GM12873 (cell line): ENCODE results near the gene SOX18.

Experiments used
- TF ChIP-seq, protein P1 (sequence below): IDR thresholded peaks from 2 replicates; pipeline ENCODE4 v1.5.1; 2012; ENCODE audit warnings: low read depth, mild to moderate bottlenecking, moderate library complexity, low read length, control low read depth; ENCODE audit not compliant: insufficient read depth; ENCODE audit errors: missing control alignments

SOX18 gene

DNA sequence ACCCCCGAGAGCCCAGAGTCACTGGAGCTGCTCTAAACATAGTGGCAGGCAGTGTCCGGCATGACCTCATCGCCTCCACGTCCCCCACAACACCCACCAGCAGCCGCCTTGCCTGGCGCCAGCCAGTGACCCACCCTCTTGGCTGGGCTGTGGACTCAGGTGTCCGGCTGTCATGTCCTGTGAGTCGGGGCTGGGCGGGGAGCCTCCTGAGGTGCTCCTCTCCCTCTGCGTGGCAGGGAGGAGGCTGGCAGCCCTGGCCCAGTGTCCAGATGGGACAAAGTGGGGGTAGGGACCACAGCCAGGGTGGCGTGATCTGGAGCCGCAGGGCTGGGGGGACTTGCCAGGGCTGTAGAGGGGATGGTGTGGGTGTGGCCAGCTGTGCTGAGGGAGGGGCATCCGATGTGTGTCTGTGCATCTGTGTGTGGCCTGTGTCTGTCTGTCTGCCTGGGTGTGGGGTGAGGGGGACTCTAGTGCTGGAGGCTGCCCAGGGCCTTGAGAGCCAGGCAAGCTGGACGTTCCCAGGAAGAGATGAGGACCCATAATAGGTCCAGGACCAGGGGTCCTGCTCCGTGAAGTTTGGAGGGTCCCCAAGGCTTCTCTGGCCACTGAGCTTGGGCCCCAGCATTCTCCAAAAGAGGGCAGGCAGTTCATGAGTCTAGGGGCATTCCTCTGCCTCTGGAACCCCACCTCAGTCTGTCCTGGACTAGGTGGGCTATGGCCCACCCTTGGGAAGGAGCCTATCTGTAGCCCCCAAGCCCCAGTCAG is 2.3 kb upstream of the SOX18 start:
- TF ChIP-seq, protein P1, sequence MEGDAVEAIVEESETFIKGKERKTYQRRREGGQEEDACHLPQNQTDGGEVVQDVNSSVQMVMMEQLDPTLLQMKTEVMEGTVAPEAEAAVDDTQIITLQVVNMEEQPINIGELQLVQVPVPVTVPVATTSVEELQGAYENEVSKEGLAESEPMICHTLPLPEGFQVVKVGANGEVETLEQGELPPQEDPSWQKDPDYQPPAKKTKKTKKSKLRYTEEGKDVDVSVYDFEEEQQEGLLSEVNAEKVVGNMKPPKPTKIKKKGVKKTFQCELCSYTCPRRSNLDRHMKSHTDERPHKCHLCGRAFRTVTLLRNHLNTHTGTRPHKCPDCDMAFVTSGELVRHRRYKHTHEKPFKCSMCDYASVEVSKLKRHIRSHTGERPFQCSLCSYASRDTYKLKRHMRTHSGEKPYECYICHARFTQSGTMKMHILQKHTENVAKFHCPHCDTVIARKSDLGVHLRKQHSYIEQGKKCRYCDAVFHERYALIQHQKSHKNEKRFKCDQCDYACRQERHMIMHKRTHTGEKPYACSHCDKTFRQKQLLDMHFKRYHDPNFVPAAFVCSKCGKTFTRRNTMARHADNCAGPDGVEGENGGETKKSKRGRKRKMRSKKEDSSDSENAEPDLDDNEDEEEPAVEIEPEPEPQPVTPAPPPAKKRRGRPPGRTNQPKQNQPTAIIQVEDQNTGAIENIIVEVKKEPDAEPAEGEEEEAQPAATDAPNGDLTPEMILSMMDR = no peak

DNA sequence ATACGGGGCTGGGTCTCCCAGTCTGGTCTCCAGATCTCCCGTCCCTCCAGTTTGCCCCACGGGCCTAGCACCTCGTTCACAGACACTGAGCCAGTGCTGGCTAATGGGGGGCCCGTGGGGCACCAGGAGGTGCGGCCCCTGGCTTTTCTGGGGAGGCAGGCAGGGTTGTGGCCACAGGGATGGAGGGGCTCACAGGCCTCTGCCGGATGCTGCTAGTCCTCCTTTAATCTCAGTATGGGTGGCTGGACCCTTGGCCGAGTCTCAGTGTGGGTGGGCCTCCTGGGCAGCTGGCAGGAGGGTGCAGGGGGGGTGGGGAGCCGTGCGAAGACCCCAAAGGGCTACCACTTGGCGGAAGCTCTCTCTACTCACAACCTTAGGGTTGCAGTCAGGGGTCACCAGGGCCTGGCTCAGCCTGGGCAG is 1.6 kb upstream of the SOX18 start:
- TF ChIP-seq, protein P1 = no peak

DNA sequence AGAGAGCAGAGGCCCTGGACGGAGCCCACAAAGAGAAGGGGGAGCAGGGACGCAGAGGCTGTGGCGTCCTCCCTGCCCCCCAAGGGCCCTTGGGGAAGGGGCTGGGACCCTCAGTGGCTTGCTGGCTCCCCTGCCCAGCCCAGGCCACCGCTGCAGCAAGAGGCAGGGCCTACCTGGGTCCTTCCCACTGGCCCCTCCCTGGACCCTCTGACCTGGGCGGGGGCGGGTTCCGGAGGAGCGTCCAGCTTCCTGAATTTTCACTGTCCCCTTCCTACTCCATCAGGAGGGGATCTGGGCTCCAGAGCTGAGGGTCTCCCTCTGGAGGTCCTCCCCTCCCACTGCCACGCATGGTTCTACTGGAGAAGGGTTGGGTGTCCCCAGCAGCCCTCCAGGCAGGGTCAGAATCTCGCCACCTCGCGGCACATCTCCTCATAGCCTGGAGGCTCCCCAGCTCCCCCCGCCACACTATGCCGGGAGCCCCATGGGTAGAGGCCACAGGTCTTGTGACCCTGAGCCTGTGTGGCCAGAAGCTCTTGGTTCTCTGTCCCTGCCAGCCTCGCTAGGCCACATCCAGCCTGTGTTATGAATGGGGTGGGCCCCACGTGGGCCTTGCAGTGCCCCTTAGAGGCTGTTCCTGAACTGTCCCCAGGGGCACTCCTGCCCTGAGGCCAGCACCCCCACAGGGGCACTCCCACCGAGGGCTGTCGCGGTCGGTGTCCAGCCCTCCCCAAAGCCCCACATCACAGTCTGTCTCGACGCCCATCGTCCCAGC is 1.0 kb upstream of the SOX18 start:
- TF ChIP-seq, protein P1 = no peak

DNA sequence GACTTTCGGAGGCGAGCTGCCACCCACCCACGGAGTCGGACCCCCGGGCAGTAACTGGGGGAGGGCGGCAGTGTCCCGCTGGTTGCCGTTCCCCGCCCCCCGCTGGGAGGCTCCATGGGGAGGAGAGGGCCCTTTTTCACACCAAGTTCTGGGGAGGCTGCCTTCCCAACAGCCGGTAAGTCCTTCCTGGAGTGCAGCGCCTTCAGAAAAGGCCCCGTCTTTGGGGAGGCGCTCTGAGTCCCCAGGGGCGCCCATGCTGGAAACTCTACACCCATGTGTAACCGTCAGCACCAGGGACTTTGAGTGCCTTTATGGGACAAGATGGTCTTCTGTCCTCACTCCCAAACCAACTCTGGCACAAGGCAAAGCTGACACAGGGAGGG is 430 bp upstream of the SOX18 start:
- TF ChIP-seq, protein P1 = no peak

DNA sequence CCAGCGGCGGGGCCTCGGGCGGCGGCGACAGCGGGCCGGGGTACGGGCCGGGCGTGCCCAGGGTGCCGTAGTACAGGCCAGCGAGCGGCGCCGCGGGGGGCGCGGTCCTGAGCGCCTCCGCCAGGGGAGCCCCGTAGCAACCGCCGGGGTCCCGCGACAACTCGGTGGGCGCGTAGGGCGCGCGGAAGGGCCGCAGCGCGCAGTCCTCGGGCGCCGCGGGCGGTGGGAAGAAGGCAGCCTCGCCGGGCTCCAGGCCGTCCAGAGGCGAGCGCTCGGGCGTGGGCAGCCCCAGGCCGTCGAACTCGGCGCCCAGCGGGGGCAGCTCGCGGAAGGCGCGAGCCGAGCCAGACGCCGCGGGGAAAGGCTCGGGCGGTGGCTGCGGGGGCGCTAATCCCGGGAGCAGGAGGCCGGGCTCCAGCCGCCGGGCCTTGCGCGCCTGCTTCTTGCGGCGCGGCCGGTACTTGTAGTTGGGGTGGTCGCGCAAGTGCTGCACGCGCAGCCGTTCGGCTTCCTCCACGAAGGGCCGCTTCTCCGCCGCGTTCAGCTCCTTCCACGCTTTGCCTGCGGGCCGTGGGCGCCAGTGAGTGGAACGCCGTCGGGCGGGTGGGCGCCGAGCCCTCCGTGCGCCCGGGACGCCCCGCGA is 916 bp downstream of the SOX18 start:
- TF ChIP-seq, protein P1 = no peak

DNA sequence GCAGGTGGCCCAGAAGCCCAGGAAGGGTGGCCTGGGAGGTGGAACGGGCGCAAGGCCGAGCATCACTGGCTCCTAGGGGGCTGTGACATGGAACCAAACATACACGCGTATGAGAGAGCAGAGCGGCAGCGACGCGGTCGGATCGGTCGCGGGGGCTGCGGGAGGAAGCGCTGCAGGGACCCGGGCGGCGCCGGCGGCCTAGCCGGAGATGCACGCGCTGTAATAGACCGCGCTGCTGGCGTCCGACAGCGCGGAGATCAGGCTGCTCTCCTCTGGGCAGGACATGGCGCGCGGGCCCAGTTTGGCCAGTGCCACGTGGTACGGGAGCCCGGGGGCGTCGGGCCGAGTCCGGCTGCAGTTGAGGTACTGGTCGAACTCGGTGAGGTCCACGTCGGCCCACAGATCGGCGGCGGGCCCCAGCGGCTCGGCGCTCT is 1.5 kb downstream of the SOX18 start:
- TF ChIP-seq, protein P1 = no peak

DNA sequence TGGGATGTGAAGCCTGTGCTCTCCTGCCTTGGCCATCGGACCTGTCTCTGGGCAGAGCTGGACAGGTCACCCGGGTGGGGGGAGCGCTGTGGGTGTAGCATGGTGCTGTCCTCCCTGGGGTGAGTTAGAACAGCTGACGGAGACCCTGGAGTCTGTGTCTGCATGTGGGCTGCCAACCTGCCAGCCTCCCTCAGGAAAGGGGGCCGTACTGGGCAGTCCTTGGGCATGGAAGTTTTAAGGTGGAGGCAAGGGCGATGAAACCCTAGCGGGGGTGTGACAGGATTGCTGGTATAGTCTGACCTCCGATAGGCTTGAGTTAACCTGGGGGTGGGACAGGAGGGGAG is 2.4 kb downstream of the SOX18 start:
- TF ChIP-seq, protein P1 = no peak
